GM19099 (cell line): ENCODE measurements around the gene SCUBE1.

Experiments
- POLR2A ChIP-seq: IDR thresholded peaks from 3 replicates; pipeline ENCODE4 v1.6.1; 2011; ENCODE audit warnings: low read depth; ENCODE audit not compliant: insufficient read length; ENCODE audit errors: extremely low read depth

Gene SCUBE1

DNA sequence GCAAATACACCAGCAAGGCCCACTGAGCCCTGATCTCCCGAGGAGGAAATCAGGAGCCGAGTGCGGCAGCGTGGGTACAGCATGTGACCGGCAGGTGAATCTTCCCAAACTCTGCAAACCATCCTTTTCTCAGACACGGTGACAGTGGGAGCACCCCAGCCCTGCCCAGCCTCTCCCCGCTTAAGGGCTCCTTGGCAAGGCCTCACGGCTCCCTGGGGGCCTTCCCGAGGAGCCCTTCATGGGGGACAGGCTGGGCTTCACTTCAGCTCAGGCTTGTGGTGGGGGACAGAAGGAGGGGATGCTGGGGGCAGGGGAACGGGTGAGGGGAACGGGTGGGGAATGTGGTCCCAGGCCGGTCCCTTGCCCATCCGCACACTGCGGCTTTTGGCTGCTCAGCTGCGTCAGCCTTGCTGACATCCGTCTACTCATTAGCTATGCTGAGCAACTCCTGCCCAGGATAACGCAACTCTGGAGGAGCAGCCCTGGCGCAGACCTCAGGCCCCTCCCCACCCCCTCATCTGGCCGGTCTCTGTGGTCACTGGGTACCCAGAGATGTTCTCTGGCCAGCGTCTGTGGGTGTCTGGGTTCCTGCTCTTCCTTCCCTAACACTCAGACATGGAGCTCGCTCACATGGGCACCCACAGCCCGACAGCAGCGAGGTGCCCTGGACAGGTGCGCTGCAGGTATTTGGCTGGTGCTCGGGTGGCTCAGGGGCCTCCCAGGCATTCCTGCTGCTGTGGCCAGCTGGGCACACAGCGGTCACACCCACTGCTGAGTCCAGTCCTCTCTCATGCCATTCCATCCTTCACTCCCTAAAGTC, 134.3 kb downstream of the SCUBE1 start:
- no peak for TF ChIP-seq POLR2A

- TF ChIP-seq POLR2A, result no peak
Measured at GRCh38 chr22:43207849-43208702, 135.1 kb downstream of the SCUBE1 start.

GRCh38 chr22:43207386-43207785, 135.8 kb downstream of the SCUBE1 start:
- no peak for TF ChIP-seq POLR2A

GRCh38 chr22:43206509-43207161, 136.5 kb downstream of the SCUBE1 start:
- no peak for TF ChIP-seq POLR2A

GRCh38 chr22:43205748-43206508, 137.2 kb downstream of the SCUBE1 start:
- TF ChIP-seq POLR2A, result no peak

DNA sequence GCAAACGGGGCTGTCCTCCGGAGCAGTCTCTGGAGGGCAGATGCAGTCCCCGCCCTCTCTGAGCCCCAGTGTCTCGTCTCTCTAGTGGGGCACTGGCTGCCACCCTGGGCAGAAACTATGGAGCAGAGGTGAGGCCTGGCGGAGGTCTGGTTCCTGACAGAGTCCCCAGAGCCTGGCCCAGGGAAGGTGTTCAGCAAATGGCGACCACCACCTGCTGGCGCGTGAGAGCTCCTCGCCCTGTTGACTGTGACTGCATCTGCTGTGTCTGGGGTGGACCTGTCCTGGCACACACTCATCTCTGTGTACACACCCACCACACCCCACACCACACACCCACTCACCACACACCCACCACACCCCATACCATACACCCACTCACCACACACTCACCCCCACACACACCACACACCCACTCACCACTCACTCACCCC, 137.9 kb downstream of the SCUBE1 start:
- TF ChIP-seq POLR2A, result no peak

- no peak for TF ChIP-seq POLR2A
Measured at GRCh38 chr22:43203471-43203981, 139.6 kb downstream of the SCUBE1 start.

- no peak for TF ChIP-seq POLR2A
Measured at GRCh38 chr22:43202756-43203410, 140.3 kb downstream of the SCUBE1 start.

GRCh38 chr22:43202326-43202725, 140.8 kb downstream of the SCUBE1 start:
- no peak for TF ChIP-seq POLR2A

DNA sequence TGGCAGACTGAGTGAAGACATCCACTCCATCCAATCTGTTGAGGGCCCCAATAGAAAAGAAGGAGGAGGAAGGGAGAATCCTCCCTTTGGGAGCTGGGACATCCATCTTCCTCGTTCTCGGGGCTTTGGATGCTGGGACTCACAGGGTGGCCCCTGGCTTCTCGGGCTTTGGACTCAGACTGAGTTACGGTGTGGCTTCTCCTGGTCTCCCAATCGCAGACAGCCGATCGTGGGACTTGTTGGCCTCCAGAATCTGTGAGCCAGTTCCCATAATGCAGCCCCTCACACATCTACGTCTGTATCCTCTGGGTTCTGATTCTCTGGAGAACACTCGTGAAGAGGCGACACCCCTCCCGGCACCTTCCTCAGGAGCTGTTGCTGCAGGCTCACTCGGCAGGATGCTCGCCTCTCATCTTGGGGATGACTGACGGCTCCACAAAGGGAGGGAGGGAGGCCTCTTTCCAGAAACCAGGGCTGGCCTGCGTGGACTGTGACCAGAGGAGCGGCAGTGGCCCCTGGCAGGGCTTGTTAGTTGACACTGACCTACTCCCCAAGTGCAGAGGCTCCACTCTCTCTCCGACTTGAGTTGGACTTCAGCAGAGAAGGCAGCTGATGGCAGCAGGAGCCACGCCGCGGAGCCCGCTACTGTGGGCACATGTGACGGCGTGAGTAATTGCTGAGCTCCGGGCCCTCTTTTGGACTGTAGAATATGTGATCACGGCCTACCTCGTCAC, 141.5 kb downstream of the SCUBE1 start:
- TF ChIP-seq POLR2A, result no peak

DNA sequence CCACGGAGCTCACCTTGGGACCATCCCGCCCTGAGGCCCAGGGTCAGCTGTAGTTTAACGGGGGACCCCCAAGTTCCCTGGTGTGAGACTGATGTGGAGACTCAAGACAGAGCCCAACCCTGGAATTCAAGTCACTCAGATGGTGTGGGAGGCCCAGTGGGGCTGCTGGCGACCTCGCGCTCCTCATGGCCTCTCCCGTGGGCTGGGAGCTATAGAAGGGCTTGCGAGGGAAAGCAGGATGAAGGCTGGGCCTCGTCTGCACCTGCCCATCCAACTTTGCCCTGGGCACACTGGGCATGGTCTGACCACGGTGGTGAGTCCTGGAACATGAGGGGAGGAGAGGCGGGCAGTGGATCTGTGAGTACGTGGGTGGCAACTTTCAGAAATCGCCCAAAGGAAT, 142.6 kb downstream of the SCUBE1 start:
- TF ChIP-seq POLR2A, result no peak

- no peak for TF ChIP-seq POLR2A
Measured at GRCh38 chr22:43200031-43200430, 143.1 kb downstream of the SCUBE1 start.

GRCh38 chr22:43199541-43199940, 143.6 kb downstream of the SCUBE1 start:
- no peak for TF ChIP-seq POLR2A

DNA sequence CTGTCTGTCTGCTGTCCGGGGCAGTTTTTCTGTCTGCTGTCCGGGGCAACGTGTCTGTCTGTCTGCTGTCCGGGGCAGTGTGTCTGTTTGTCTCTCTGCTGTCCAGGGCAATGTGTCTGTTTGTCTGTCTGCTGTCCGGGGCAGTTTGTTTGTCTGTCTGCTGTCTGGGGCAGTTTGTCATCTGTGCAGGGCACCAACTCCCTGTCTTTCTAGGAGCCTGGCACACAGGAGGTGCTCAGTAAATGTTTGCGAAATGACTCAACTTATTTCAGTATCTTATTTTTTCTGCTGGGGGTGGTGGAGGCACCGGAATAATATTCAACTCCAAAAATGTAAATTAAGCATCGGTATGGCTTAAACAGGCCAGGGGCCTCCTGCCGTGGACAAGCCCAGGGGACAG, 144.2 kb downstream of the SCUBE1 start:
- no peak for TF ChIP-seq POLR2A

GRCh38 chr22:43198126-43198525, 145.0 kb downstream of the SCUBE1 start:
- no peak for TF ChIP-seq POLR2A
